ENCODE results near the gene DNAH7. TPM values are rescaled to one million over a fixed set of nuclear protein-coding genes. Genes with fewer than 3 reads are reported as not detected.

Gene DNAH7
- total RNA-seq, 1 experiment from 2014 or later = 0.09 TPM

DNA sequence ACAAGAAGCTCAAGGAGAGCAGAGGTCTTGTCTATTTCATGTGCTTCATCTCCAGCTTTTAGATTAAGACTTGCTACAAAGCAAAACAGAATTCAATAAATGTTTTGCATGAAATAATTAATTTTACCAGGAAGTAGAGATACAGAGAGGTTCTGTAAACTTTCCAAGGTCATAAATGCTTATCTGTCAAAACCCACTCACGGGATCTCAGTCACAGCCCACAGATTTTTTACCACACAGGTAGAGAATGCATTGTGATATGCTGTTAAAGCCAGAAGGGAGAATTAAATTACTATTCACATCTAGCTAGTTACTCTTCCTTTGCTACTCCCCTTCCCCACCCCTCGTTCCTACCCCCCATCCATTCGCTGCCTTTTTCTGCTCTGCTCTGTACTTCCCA, 205.5 kb downstream of the DNAH7 start:
- H2AK5ac ChIP-seq (ENCODE audit: insufficient read length, low read length) = no peak overlapping the region
- H4K8ac ChIP-seq (replicated peaks; ENCODE audit: insufficient read length, low read depth, low read length) = no peak overlapping the region
- no peaks in the 10 kb centered on the region for H3K27me3 ChIP-seq (ENCODE audit: insufficient read depth, low read length)
- H3T11ph ChIP-seq (ENCODE audit: low read length) = no peak overlapping the region
- no peak overlapping the region for H2BK120ac ChIP-seq (ENCODE audit: low read depth, low read length, poor library complexity, severe bottlenecking)
- no peak overlapping the region for H3K4ac ChIP-seq (ENCODE audit: low read depth, low read length)
- DNase-seq = no peak
- no peak overlapping the region for H3K4me3 Mint-ChIP-seq
- peaks cover 8% of the 10 kb centered on the region in 2 experiments for H3K4me1 Mint-ChIP-seq
- no peak overlapping the region for H2BK5ac ChIP-seq (ENCODE audit: insufficient read length, low read length)
- H3K9me3 Mint-ChIP-seq = no peaks in the 10 kb centered on the region
- H3K4me2 ChIP-seq (ENCODE audit: insufficient read depth, insufficient read length, low read length) = no peak overlapping the region
- no peaks in the 10 kb centered on the region for H3K79me2 ChIP-seq (ENCODE audit: insufficient read depth, low read length)
- H2BK12ac ChIP-seq (ENCODE audit: insufficient read length, low read depth, low read length) = no peak overlapping the region
- H2BK15ac ChIP-seq (ENCODE audit: low read depth, low read length) = no peak overlapping the region
- no peak overlapping the region for H3K9ac ChIP-seq (ENCODE audit: extremely low read depth, insufficient read length, low read length)
- TF ChIP-seq, protein P1, sequence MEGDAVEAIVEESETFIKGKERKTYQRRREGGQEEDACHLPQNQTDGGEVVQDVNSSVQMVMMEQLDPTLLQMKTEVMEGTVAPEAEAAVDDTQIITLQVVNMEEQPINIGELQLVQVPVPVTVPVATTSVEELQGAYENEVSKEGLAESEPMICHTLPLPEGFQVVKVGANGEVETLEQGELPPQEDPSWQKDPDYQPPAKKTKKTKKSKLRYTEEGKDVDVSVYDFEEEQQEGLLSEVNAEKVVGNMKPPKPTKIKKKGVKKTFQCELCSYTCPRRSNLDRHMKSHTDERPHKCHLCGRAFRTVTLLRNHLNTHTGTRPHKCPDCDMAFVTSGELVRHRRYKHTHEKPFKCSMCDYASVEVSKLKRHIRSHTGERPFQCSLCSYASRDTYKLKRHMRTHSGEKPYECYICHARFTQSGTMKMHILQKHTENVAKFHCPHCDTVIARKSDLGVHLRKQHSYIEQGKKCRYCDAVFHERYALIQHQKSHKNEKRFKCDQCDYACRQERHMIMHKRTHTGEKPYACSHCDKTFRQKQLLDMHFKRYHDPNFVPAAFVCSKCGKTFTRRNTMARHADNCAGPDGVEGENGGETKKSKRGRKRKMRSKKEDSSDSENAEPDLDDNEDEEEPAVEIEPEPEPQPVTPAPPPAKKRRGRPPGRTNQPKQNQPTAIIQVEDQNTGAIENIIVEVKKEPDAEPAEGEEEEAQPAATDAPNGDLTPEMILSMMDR (conservative IDR thresholded peaks at IDR 0.05) = no peak
- no peak overlapping the region for H3K27ac ChIP-seq (ENCODE audit: insufficient read length, low read depth, low read length)
- no peaks in the 10 kb centered on the region for H3K9me3 ChIP-seq (ENCODE audit: control insufficient read depth, low read depth, low read length)
- no peaks in the 10 kb centered on the region for H4K20me1 ChIP-seq (ENCODE audit: control insufficient read depth, insufficient read depth, insufficient read length)
- H2AFZ ChIP-seq (ENCODE audit: low read length) = no peak overlapping the region
- H4K91ac ChIP-seq (ENCODE audit: insufficient read length, low read depth, low read length) = no peak overlapping the region
- no peaks in the 10 kb centered on the region for H3K27me3 Mint-ChIP-seq (ENCODE audit: low read depth)
- H3K14ac ChIP-seq (ENCODE audit: insufficient read depth, low read length) = no peak overlapping the region
- H2BK20ac ChIP-seq (ENCODE audit: low read depth, low read length, poor library complexity, severe bottlenecking) = no peak overlapping the region
- no peak overlapping the region for H3K23ac ChIP-seq (ENCODE audit: insufficient read length, low read depth, low read length)
- no peak overlapping the region for H3K27ac Mint-ChIP-seq
- H3K23me2 ChIP-seq (ENCODE audit: insufficient read length, low read depth, low read length, poor library complexity, severe bottlenecking) = no peaks in the 10 kb centered on the region
- no peaks in the 10 kb centered on the region for H3K79me1 ChIP-seq (ENCODE audit: insufficient read depth, low read depth, low read length, poor library complexity, severe bottlenecking)
- no peaks in the 10 kb centered on the region; the same call in 1 of the 2 replicates for H3K4me1 ChIP-seq (ENCODE audit: insufficient read depth, low read length)
- no peak overlapping the region for H3K18ac ChIP-seq (ENCODE audit: insufficient read length, low read depth, low read length)
- no peak overlapping the region for H3K56ac ChIP-seq (ENCODE audit: insufficient read length, low read depth, low read length)
- H3K36me3 Mint-ChIP-seq (ENCODE audit: insufficient read depth in 1 of 3, low read depth in 3 of 3) = no peaks in the 10 kb centered on the region; a peak in 1 of 7 replicates
- WGBS (ENCODE audit: extremely low coverage, insufficient read length, low lambda C conversion rate) = no CpG with 5 or more reads among the region's 3 CpGs
- no peak overlapping the region for H4K5ac ChIP-seq (ENCODE audit: insufficient read length, low read depth, low read length)

All from H9 (cell line).